ENCODE data around the gene C19orf12.

The C19orf12 gene

GRCh38 chr19:29695765-29696564 lies 19.1 kb downstream of the C19orf12 start:
- no peak for DNase-seq

GRCh38 chr19:29694669-29695627 lies 20.1 kb downstream of the C19orf12 start:
- peak; percentile 78 to 84 for DNase-seq

GRCh38 chr19:29694161-29694560 lies 20.9 kb downstream of the C19orf12 start:
- DNase-seq, result no peak

- no peak for DNase-seq
Observed at GRCh38 chr19:29690842-29691241, 24.2 kb downstream of the C19orf12 start.

GRCh38 chr19:29687897-29688728 lies 26.9 kb downstream of the C19orf12 start:
- DNase-seq, result no peak

- DNase-seq, result no peak
Observed at GRCh38 chr19:29687244-29687896, 27.7 kb downstream of the C19orf12 start.

- no peak for DNase-seq
Observed at GRCh38 chr19:29686285-29686805, 28.7 kb downstream of the C19orf12 start.

GRCh38 chr19:29685326-29685725 lies 29.7 kb downstream of the C19orf12 start:
- no peak for DNase-seq

DNA sequence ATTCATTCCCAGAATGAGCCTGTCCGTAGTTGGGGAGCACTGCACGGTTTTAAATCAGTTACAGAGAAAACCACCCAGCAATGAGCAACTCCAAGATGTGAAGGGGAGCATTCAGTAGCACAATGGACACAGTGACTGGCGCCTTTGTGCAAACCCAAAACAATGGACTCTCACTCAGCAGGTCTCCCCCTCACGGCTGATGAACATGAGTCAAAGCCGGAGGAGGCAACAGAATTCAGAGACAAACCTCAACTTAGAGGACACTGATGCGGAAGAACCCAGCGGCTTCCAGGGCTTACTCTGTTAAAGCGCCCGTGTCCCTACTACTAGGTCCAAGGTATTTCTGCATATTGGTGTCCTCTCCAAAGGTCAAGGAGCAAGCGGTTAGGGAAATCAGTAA lies 32.1 kb downstream of the C19orf12 start:
- peak; percentile 68 to 91 for DNase-seq

- no peak for DNase-seq
Observed at GRCh38 chr19:29682236-29682895, 32.7 kb downstream of the C19orf12 start.

DNA sequence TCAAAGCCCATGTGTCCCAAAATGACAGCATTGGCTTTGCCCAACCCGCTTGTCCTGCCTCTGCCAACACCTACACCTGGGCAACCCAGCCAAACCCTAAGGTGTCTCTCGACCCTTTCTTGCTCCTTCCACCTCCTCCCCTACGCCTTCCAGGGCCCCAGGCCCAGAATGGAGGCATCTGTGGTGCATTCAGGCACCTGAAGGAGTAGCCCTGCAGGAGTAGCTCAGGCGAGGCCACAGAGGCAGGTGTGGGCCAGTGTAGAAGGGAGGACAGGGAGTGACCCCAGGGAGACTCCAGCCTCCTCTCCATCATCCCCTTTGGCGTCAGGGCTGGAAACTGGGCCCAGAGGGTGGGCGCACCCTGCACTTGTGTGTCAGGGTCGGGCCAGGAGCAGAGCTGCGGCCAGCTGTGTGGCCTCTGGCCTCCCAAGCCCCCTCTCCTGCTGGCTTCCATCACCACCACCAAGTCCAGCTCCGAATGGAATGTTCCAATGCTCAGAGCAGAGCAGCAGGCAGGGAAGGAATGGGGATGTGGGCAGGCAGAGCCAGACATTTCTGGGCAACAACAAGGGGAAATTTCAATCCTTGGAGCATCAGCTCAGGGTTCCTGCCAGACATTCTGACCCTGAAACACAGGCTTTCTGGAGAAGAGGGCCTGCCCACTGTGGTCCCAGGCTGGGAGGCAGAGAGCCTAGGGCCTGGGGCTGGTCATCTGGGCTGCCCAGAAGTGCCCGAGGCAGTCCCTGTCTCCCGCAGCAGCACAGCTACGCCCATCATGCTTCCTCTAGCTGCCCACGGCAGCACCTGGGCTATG lies 33.4 kb downstream of the C19orf12 start:
- no peak for DNase-seq

GRCh38 chr19:29680937-29681336 lies 34.1 kb downstream of the C19orf12 start:
- DNase-seq, result no peak

- peak in 1 of 2 donors; percentile 23 for DNase-seq
Observed at GRCh38 chr19:29680447-29680846, 34.6 kb downstream of the C19orf12 start.

GRCh38 chr19:29679598-29680210 lies 35.4 kb downstream of the C19orf12 start:
- no peak for DNase-seq

GRCh38 chr19:29678484-29679106 lies 36.5 kb downstream of the C19orf12 start:
- peak in 1 of 2 donors; percentile 30 for DNase-seq

DNA sequence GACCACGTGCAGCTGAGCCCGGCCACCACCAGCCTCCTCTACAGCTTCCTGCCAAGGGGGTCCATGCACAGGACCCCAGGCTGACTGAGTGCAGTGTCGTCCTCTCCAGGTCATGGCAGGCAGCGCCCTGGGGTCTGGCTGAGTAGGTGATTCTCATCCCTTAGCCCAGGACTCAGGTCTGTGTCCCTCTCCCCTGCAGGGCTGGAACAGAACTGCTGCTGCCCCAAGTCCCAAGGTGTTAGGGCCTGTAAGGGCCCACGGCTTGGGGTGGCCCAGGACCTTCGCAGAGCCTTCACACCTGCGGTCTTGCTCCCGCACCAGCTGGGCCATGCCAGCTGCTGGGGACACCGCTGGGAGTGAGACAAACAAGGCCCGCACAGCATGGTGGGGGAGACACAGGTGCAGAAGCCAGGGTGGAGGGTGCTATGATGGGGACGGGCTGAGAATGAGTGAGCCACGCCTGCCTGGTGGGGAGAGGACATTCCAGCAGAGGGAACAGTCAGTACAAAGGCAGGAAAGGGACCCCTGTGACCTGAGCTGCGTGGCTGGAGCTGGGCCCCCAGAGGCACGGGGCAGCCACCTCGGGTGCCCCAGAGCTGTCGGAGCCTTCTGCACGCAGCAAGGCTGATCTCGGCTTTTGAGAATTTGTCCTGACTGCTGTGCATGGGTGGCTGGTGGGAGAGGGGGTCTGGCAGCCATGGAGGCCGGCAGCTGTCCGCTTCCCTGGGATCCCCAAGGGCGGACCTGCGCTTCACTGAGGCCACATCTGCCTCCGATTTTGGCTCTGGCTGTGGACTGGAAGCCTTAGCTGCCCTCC lies 37.9 kb downstream of the C19orf12 start:
- no peak for DNase-seq

- no peak for DNase-seq
Observed at GRCh38 chr19:29676586-29676985, 38.5 kb downstream of the C19orf12 start.

DNA sequence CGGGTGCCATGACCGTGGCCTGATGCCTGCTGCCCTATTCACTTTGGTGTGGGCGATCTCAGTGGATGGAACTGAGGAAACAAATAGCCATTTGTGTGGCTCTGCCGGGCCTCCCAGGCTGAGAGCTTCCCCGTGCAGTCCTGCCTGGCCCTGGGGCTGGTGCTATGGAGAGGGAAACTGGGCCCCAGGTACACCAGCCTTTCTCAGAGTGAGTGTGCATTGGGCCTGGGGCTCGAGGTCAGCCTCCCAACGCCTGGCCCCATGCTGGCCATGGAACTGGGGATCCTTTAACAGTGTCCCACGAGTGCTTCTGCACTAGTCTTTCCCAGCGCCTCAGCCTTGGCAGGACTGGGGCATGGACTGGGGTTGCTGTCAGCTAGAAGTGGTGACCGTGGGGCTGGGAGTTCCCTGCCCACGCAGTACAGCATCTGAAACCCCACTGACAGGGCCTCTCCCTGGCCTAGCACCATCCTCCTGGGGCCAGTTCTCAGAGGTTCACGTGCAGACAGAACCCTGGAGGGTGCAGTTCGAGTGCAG lies 39.3 kb downstream of the C19orf12 start:
- DNase-seq, result peak; percentile 52 to 74

Data from hippocampal formation (tissue), 2 donors.